Left ventricle myocardium superior (tissue), 1 donor: ENCODE measurements around the gene SRGAP1. TPM values are rescaled to one million over a fixed set of nuclear protein-coding genes. Genes with fewer than 3 reads are reported as not detected.

Source experiments
- ATAC-seq: fragments of 200-7000 bp; cut with Tn5 transposase; one replicate; pipeline ENCODE4 v1.9.1; 2020; ENCODE audit warnings: mild to moderate bottlenecking, moderate library complexity
- DNase-seq: peaks from one replicate; pipeline ENCODE4 v3.0.0-alpha.2; 2020
- intact Hi-C: fragments of 100-400 bp; cut with micrococcal nuclease; formaldehyde crosslinking; loops from one replicate; pipeline ENCODE4 v1.11.0; 2022
- total RNA-seq: library from RNA; stranded (reverse); fragmentation: NEBNext Ultra II Directional; extraction: Animal tissue kit (Norgen Biotek cat#: 25700); gene quantifications from one replicate; pipeline ENCODE4 v1.2.1, GENCODE V29; 2021
- donor health status: DM: no; HTN: yes; CAD: no; lungs with severe emphysema.

SRGAP1 gene
- total RNA-seq, 1 donor from 2014 or later: 2.6 TPM

DNA sequence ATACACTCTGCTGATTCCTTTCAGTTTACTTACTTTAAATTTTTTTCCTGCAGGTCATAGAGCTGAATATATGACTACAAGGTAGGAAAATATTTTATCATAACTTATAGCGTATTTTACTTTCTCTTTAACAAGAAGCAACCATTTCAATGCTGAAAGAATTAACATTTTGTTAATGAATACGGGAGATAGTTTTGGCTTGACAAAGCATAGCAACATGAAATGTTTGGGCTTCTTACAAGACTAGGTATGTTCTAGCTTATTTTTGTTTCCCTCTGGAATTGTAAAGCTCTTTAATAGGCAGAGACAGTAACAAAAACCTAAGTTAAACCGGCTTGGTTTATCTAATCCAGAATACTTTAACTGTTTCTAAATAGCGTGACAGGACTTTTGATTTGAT lies 242.4 kb downstream of the SRGAP1 start:
- DNase-seq (no peak), ATAC-seq (no peak)
- intact Hi-C loops: no loop called here

DNA sequence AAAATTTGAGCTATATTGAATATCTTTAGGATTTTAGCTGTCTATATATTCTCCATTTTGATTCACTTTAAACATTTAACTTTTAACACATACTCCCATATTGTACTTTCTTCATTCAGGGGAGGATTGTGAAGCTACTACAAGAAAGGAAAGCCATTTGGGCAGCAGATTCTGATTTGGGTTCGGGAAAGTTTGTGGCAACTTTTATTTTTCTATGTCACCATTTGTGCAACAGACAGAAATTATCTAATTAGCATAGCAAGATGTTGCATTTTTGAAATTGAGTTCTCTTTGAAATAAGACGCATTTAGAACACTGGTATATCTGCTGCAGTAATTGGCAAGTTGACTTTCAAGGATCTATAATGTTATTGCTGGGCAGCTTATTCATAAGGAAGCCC lies 243.3 kb downstream of the SRGAP1 start:
- intact Hi-C loops: no loop called here
- DNase-seq (no peak), ATAC-seq (no peak)

- ATAC-seq: peak; percentile 93
- intact Hi-C loops: no loop called here
- DNase-seq: no peak
Measured at GRCh38 chr12:64088431-64089349, 244.2 kb downstream of the SRGAP1 start.

DNA sequence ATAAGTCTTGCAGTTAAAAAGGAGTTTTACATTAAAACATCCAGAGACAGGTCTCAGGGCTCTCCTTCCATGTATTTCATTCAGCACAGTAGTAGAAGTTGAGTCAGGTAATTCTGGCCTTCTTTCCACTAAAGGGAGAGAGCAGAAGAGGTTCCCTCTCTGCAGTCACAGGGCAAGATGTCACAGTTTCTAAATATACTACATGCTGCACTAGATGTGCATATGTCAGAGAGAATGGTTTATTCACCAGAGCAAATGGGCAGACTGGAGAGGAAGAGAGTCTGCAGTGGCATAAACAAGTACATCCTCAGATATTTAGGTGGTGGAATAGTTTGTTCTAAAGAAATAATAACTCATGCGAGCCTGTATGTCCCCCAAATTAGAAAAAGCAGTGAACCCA lies 245.5 kb downstream of the SRGAP1 start:
- intact Hi-C loops: no loop called here
- peak; percentile 80 for ATAC-seq
- no peak for DNase-seq

GRCh38 chr12:64091186-64091585 lies 246.7 kb downstream of the SRGAP1 start:
- DNase-seq: no peak
- intact Hi-C loops: no loop called here
- ATAC-seq: no peak

GRCh38 chr12:64092507-64093196 lies 248.2 kb downstream of the SRGAP1 start:
- intact Hi-C loops: no loop called here
- DNase-seq (no peak), ATAC-seq (no peak)

DNA sequence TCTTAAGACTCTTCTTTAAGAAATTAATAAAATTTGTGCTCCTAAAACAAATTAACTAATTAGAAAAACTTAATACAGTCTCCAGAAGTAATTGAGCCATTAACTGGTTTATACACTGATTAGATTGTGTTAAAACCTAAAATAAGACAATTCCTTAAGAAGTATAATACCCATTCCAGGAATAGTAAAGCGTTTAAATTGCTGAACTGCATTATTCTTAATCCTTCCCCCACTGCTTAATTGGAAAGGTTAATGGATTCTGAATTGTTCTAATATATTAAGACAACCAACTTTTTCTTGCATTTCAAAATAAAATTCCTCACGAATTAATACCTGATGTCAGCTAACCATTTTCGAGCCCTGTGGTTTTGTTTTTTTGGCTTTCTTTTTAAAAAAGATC lies 249.2 kb downstream of the SRGAP1 start:
- intact Hi-C loops: no loop called here
- ATAC-seq: no peak

GRCh38 chr12:64097366-64098105 lies 253.0 kb downstream of the SRGAP1 start:
- DNase-seq (no peak), ATAC-seq (no peak)
- intact Hi-C loops: no loop called here

More for the DNA sequence above, 249.2 kb downstream of the SRGAP1 start:
- DNase-seq: no peak

- peak; percentile 91 for ATAC-seq
- no peak for DNase-seq
- intact Hi-C loops: no loop called here
Measured at GRCh38 chr12:64098709-64099354, 254.3 kb downstream of the SRGAP1 start.

GRCh38 chr12:64099397-64099796 lies 254.9 kb downstream of the SRGAP1 start:
- ATAC-seq (peak; percentile 92), DNase-seq (peak; percentile 51)
- intact Hi-C loops: no loop called here

DNA sequence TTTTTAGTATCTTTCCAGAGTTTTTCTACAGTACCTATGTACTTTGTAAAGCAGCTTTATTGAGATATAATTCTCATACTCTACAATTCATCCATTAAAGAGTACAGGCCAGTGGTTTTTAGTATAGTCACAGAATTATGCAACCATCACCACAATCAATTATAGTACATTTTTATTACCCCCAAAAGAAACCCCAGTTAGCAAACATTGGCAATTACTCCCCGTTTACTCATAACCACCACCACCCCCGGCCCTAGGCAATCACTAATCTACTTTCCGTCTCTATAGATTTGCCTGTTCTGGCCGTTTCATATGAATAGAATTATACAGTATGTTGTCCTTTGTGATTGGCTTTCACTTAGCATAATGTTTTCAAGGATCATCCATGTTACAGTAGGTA lies 257.8 kb downstream of the SRGAP1 start:
- intact Hi-C loops: no loop called here
- DNase-seq (no peak), ATAC-seq (no peak)

DNA sequence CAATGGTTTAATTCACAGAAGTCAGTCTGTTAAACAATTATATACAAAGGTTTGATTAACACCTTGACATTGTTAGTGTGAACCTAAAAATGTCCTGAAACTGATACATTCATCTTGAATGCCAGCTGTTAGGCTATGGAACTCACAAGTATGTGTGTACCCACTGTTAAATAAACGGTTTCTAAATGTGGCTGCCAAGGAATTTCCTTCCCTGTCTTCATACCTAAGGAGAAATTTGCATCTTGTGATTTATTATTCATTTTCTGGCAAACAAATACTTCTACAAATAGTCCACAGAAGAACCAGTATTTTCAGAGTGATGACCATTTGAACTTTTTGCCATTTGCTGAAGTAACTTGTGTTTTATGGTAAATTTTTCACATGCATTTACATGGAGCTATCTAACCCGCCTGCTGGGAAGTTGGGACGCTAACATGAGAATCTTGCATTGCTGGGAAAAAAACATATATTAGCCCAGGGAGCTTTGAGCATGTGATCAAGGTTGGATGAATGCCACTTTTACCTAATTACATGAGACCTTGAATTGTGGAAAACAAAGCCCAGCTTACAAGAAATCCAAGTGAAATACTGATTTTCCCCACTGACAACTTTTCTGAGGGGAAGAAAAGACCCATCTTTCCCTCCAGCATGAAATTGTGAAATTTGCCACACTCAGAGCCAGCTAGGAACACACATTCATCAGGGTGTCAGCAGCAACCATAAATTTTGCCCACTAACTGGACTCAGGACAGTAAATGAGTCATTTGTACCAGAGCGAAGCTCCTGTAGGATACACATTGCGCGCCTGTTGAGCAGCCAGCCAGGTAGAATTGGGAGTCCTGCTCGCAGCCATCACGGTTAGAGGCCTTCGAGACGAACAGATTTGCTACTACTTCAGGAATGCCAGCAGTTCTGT lies 259.6 kb downstream of the SRGAP1 start:
- ATAC-seq (no peak), DNase-seq (no peak)
- intact Hi-C loops: no loop called here

- DNase-seq (no peak), ATAC-seq (no peak)
- intact Hi-C loops: no loop called here
Measured at GRCh38 chr12:64105026-64105425, 260.5 kb downstream of the SRGAP1 start.

- intact Hi-C loops: no loop called here
- no peak for ATAC-seq
Measured at GRCh38 chr12:64107776-64108175, 263.3 kb downstream of the SRGAP1 start.

GRCh38 chr12:64109706-64110105 lies 265.2 kb downstream of the SRGAP1 start:
- DNase-seq (no peak), ATAC-seq (no peak)
- intact Hi-C loops: no loop called here

More at GRCh38 chr12:64107776-64108175, 263.3 kb downstream of the SRGAP1 start:
- no peak for DNase-seq

DNA sequence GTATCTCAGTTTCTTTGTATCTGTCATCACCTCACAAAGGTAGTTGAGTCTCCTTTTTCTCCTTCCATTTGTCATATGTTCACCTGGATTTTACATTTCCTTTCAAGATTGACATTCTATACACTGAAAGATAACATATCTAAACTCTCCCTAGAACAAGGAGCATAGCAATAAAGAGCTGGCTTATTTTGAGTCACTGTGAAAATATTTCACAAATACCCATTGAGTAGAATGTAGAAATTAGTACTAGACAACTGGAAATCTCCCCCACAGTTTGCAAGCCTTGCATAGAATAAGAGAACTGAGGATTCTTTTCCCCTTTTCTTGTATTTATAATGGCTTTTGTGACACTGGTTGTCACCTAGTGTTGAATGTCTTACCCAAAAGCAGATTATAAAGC lies 266.4 kb downstream of the SRGAP1 start:
- intact Hi-C loops: no loop called here
- DNase-seq (no peak), ATAC-seq (no peak)

DNA sequence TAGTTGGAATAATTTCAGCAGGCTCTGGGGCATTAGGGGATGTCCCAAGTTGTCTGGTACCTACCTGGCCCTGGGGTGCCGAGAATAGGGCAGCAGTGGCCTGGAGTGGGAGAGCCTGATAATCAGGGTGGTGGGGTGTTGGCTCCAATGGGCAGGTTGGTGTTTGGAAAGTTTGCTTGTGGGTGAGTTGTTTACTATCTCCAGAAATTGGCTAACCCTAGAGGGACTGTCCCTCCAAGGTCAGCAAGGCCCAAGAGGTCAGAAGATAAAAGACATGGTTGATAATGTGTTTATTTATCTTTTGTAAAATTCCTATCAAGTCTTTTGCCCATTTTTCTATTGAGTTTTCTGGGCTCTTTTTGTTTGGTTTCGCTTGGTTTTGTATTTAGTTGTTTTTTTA lies 272.5 kb downstream of the SRGAP1 start:
- intact Hi-C loops: no loop called here
- no peak for DNase-seq
- no peak for ATAC-seq

GRCh38 chr12:64120568-64120967 lies 276.1 kb downstream of the SRGAP1 start:
- no peak for DNase-seq
- intact Hi-C loops: no loop called here
- no peak for ATAC-seq
